BLaER1 treated with 17β-estradiol and CSF1 and Interleukin-3, amounts not matched to agents 10 nM and 100 nM (cell line): Measurements from ENCODE around the gene PRRT1B.

Experiments
- H3K27ac ChIP-seq, 11 experiments: shearing (Covaris generic); formaldehyde crosslinking; 2 replicates each; pipeline ENCODE4 v1.8.1; 2022
- H3K27me3 ChIP-seq, 11 experiments: shearing (Covaris generic); formaldehyde crosslinking; 2 replicates each; pipeline ENCODE4 v1.8.1; 2022
- H3K36me3 ChIP-seq, 11 experiments: shearing (Covaris generic); formaldehyde crosslinking; 2 replicates each; pipeline ENCODE4 v1.8.1; 2022
- H3K4me1 ChIP-seq, 10 experiments: shearing (Covaris generic); formaldehyde crosslinking; 2 replicates each; pipeline ENCODE4 v1.8.1; 2022
- H3K4me2 ChIP-seq, 11 experiments: shearing (Covaris generic); formaldehyde crosslinking; 2 replicates each; pipeline ENCODE4 v1.8.1; 2022
- H3K4me3 ChIP-seq, 10 experiments: shearing (Covaris generic); formaldehyde crosslinking; 2 replicates each; pipeline ENCODE4 v1.8.1; 2022
- H3K9ac ChIP-seq, 11 experiments: shearing (Covaris generic); formaldehyde crosslinking; 2 replicates each; pipeline ENCODE4 v1.8.1; 2022
- H3K9me3 ChIP-seq, 11 experiments: shearing (Covaris generic); formaldehyde crosslinking; replicated peaks in 1 of 11; 2 replicates each; pipeline ENCODE4 v1.8.1; 2022
- H4K20me1 ChIP-seq, 11 experiments: shearing (Covaris generic); formaldehyde crosslinking; 2 replicates each; pipeline ENCODE4 v1.8.1; 2022
- Cebpa-rat ChIP-seq, 11 experiments: shearing (Covaris generic); IDR thresholded peaks; 2 replicates each; pipeline ENCODE4 v1.8.1; 2022

The PRRT1B gene

GRCh38 chr9:131524665-131525315 lies 20.5 kb upstream of the PRRT1B start:
- H3K27ac ChIP-seq = peak overlapping the region in 8 of 11 experiments; percentile 10 to 58 (median 36); a peak in 9 of 22 replicates
- H3K4me3 ChIP-seq = no peak overlapping the region
- H3K27me3 ChIP-seq = no peaks in the 10 kb centered on the region
- no peaks in the 10 kb centered on the region for H3K9me3 ChIP-seq
- peak overlapping the region; percentile 11 to 55 (median 42); a peak in 16 of 22 replicates for H3K9ac ChIP-seq
- no peak for TF ChIP-seq Cebpa-rat (IDR thresholded peaks at IDR 0.05)
- peaks cover 0 to 57% (median 25%) of the 10 kb centered on the region in 11 experiments; a peak in 18 of 22 replicates for H4K20me1 ChIP-seq
- peaks cover 29 to 52% (median 35%) of the 10 kb centered on the region in 10 experiments for H3K4me1 ChIP-seq
- peaks cover 95 to 100% (median 99%) of the 10 kb centered on the region in 11 experiments for H3K36me3 ChIP-seq
- peak overlapping the region; percentile 21 to 70 (median 61); a peak in 20 of 22 replicates for H3K4me2 ChIP-seq

- Histone ChIP-seq H3K36me3 (peaks cover 84 to 93% (median 90%) of the 10 kb centered on the region in 11 experiments), H4K20me1 (peaks cover 0 to 61% (median 33%) of the 10 kb centered on the region in 11 experiments; a peak in 18 of 22 replicates), H3K9ac (no peak overlapping the region), H3K4me2 (no peak overlapping the region), H3K9me3 (no peaks in the 10 kb centered on the region), H3K4me3 (no peak overlapping the region), H3K4me1 (peaks cover 36 to 59% (median 42%) of the 10 kb centered on the region in 10 experiments), H3K27ac (no peak overlapping the region), H3K27me3 (no peaks in the 10 kb centered on the region)
- TF ChIP-seq Cebpa-rat (IDR thresholded peaks at IDR 0.05) = no peak
These were observed 19.4 kb upstream of the PRRT1B start for GRCh38 chr9:131525643-131526565.

GRCh38 chr9:131528186-131528585 lies 17.1 kb upstream of the PRRT1B start:
- Histone ChIP-seq H3K4me1 (peaks cover 42 to 57% (median 47%) of the 10 kb centered on the region in 10 experiments), H3K27ac (no peak overlapping the region), H3K9ac (peak overlapping the region in 5 of 11 experiments; percentile 7 to 31 (median 17); a peak in 4 of 22 replicates), H4K20me1 (peaks cover 0 to 54% (median 33%) of the 10 kb centered on the region in 11 experiments; a peak in 18 of 22 replicates), H3K4me3 (no peak overlapping the region), H3K27me3 (no peaks in the 10 kb centered on the region), H3K9me3 (no peaks in the 10 kb centered on the region), H3K4me2 (peak overlapping the region in 3 of 11 experiments; percentile 8 to 100 (median 95); a peak in 6 of 22 replicates), H3K36me3 (peaks cover 61 to 70% (median 67%) of the 10 kb centered on the region in 11 experiments)
- TF ChIP-seq Cebpa-rat (IDR thresholded peaks at IDR 0.05) = no peak

GRCh38 chr9:131528886-131529505 lies 16.3 kb upstream of the PRRT1B start:
- Histone ChIP-seq H3K36me3 (peaks cover 53 to 62% (median 59%) of the 10 kb centered on the region in 11 experiments), H3K4me1 (peaks cover 40 to 53% (median 48%) of the 10 kb centered on the region in 10 experiments), H3K4me3 (no peak overlapping the region), H3K27me3 (no peaks in the 10 kb centered on the region), H3K9ac (peak overlapping the region in 10 of 11 experiments; percentile 5 to 93 (median 89); a peak in 9 of 22 replicates), H3K9me3 (no peaks in the 10 kb centered on the region), H3K4me2 (peak overlapping the region in 7 of 11 experiments; percentile 91 to 100 (median 97); a peak in 9 of 22 replicates), H4K20me1 (peaks cover 0 to 46% (median 27%) of the 10 kb centered on the region in 11 experiments; a peak in 18 of 22 replicates), H3K27ac (no peak overlapping the region)
- no peak for TF ChIP-seq Cebpa-rat (IDR thresholded peaks at IDR 0.05)

- no peak for TF ChIP-seq Cebpa-rat (IDR thresholded peaks at IDR 0.05)
- no peaks in the 10 kb centered on the region for H3K27me3 ChIP-seq
- no peaks in the 10 kb centered on the region for H3K9me3 ChIP-seq
- peak overlapping the region; percentile 84 to 95 (median 91) for H3K9ac ChIP-seq
- H3K4me3 ChIP-seq = peak overlapping the region; percentile 73 to 97 (median 86)
- H3K4me1 ChIP-seq = peaks cover 39 to 53% (median 48%) of the 10 kb centered on the region in 10 experiments
- peak overlapping the region; percentile 3 to 87 (median 83); a peak in 20 of 22 replicates for H3K27ac ChIP-seq
- peak overlapping the region; percentile 86 to 100 (median 96) for H3K4me2 ChIP-seq
- peaks cover 0 to 37% (median 19%) of the 10 kb centered on the region in 11 experiments; a peak in 16 of 22 replicates for H4K20me1 ChIP-seq
- H3K36me3 ChIP-seq = peaks cover 46 to 53% (median 51%) of the 10 kb centered on the region in 11 experiments
These were observed 15.5 kb upstream of the PRRT1B start for GRCh38 chr9:131529597-131530545.

GRCh38 chr9:131530546-131530919 lies 14.8 kb upstream of the PRRT1B start:
- Histone ChIP-seq H3K9me3 (no peaks in the 10 kb centered on the region), H3K36me3 (peaks cover 39 to 47% (median 44%) of the 10 kb centered on the region in 11 experiments), H3K9ac (peak overlapping the region; percentile 84 to 95 (median 91)), H4K20me1 (peaks cover 0 to 30% (median 14%) of the 10 kb centered on the region in 11 experiments; a peak in 11 of 22 replicates), H3K27me3 (no peaks in the 10 kb centered on the region), H3K27ac (peak overlapping the region; percentile 70 to 87 (median 83)), H3K4me2 (peak overlapping the region; percentile 86 to 100 (median 96)), H3K4me3 (peak overlapping the region; percentile 73 to 97 (median 86)), H3K4me1 (peaks cover 42 to 53% (median 48%) of the 10 kb centered on the region in 10 experiments)
- no peak for TF ChIP-seq Cebpa-rat (IDR thresholded peaks at IDR 0.05)

GRCh38 chr9:131530920-131531832 lies 14.1 kb upstream of the PRRT1B start, which contains the start of gene UCK1:
UCK1 (minus strand) TSS chr9:131531263; CDS start chr9:131531174, 89 bp downstream.
- peaks cover 43 to 56% (median 51%) of the 10 kb centered on the region in 10 experiments for H3K4me1 ChIP-seq
- peak within 1 kb of the TSS; percentile 73 to 97 (median 86) for H3K4me3 ChIP-seq
- no peak for TF ChIP-seq Cebpa-rat (IDR thresholded peaks at IDR 0.05)
- peaks cover 33 to 40% (median 38%) of the 10 kb centered on the region in 11 experiments for H3K36me3 ChIP-seq
- H4K20me1 ChIP-seq = peaks cover 0 to 24% (median 9%) of the 10 kb centered on the region in 11 experiments; a peak in 11 of 22 replicates
- no peaks in the 10 kb centered on the region for H3K9me3 ChIP-seq
- H3K4me2 ChIP-seq = peak within 1 kb of the TSS; percentile 86 to 100 (median 96)
- peak within 1 kb of the TSS; percentile 84 to 95 (median 91) for H3K9ac ChIP-seq
- peak within 1 kb of the TSS; percentile 70 to 87 (median 83) for H3K27ac ChIP-seq
- no peaks in the 10 kb centered on the region for H3K27me3 ChIP-seq
